OCI-LY1 (cell line): ENCODE data around the gene ZDHHC14.

Source experiments
- H2AFZ ChIP-seq: fragments of 200-600 bp; sonication (generic), shearing (Covaris generic); 2 replicates; pipeline ENCODE4 v1.6.0; 2014; ENCODE audit warnings: antibody characterized with exemption, mild to moderate bottlenecking, low read length
- H3F3A ChIP-seq: fragments of 200-600 bp; sonication (generic), shearing (Covaris generic); 2 replicates; pipeline ENCODE4 v1.6.0; 2014; ENCODE audit warnings: mild to moderate bottlenecking, antibody characterized with exemption, low read length, moderate library complexity; ENCODE audit not compliant: insufficient read depth
- H3K27ac ChIP-seq: fragments of 200-600 bp; sonication (generic); 2 replicates; pipeline ENCODE4 v1.5.1; 2014; ENCODE audit warnings: low read length, mixed run types, mild to moderate bottlenecking, low read depth; ENCODE audit not compliant: poor library complexity, severe bottlenecking
- H3K27me3 ChIP-seq: fragments of 200-600 bp; sonication (generic); 2 replicates; pipeline ENCODE4 v1.6.0; 2014; ENCODE audit warnings: antibody characterized with exemption, mild to moderate bottlenecking, low read length, moderate library complexity; ENCODE audit not compliant: insufficient read depth
- H3K36me3 ChIP-seq: fragments of 200-600 bp; sonication (generic); 2 replicates; pipeline ENCODE4 v1.6.1; 2014; ENCODE audit warnings: mild to moderate bottlenecking, antibody characterized with exemption, low read length, moderate library complexity, mixed read lengths; ENCODE audit not compliant: insufficient read depth
- H3K4me1 ChIP-seq: fragments of 200-600 bp; sonication (generic); 2 replicates; pipeline ENCODE4 v1.5.1; 2014; ENCODE audit warnings: mild to moderate bottlenecking, low read length, moderate library complexity; ENCODE audit not compliant: insufficient read depth, severe bottlenecking
- H3K4me2 ChIP-seq: fragments of 200-600 bp; sonication (generic), shearing (Covaris generic); 2 replicates; pipeline ENCODE4 v1.6.1; 2014; ENCODE audit warnings: low read length
- H3K4me3 ChIP-seq: fragments of 200-600 bp; sonication (generic); 2 replicates; pipeline ENCODE4 v1.5.1; 2014; ENCODE audit warnings: low read length, low read depth, mild to moderate bottlenecking, mixed read lengths; ENCODE audit not compliant: poor library complexity, severe bottlenecking
- H3K79me2 ChIP-seq: fragments of 200-600 bp; shearing (Covaris generic); 2 replicates; pipeline ENCODE4 v1.6.1; 2016; ENCODE audit warnings: mixed run types, low read length, mixed read lengths; ENCODE audit not compliant: insufficient read depth
- H3K9ac ChIP-seq: fragments of 200-600 bp; sonication (generic), shearing (Covaris generic); 2 replicates; pipeline ENCODE4 v1.6.1; 2014; ENCODE audit warnings: mild to moderate bottlenecking, low read length, mixed read lengths
- H3K9me2 ChIP-seq: fragments of 200-600 bp; sonication (generic), shearing (Covaris generic); 2 replicates; pipeline ENCODE4 v1.6.1; 2014; ENCODE audit warnings: low read depth, mild to moderate bottlenecking, low read length, mixed read lengths
- H3K9me3 ChIP-seq: fragments of 200-600 bp; shearing (Covaris generic); 2 replicates; pipeline ENCODE4 v1.6.1; 2014; ENCODE audit warnings: low read length, mixed read lengths
- H4K20me1 ChIP-seq: fragments of 200-600 bp; sonication (generic), shearing (Covaris generic); 2 replicates; pipeline ENCODE4 v1.6.0; 2016; ENCODE audit warnings: mild to moderate bottlenecking, low read length; ENCODE audit not compliant: insufficient read depth
- CTCF ChIP-seq: fragments of 200-600 bp; sonication (generic), shearing (Covaris generic); IDR thresholded peaks from 2 replicates; pipeline ENCODE4 v1.5.1; 2017; ENCODE audit warnings: mild to moderate bottlenecking, antibody characterized with exemption, low read length, moderate library complexity, mixed read lengths
- EZH2 ChIP-seq: fragments of 200-600 bp; sonication (generic), shearing (Covaris generic); IDR thresholded peaks from 2 replicates; pipeline ENCODE4 v1.8.0; 2017; ENCODE audit warnings: borderline replicate concordance, mixed run types, mild to moderate bottlenecking, antibody characterized with exemption, low read length, moderate library complexity, mixed read lengths

Gene ZDHHC14

DNA sequence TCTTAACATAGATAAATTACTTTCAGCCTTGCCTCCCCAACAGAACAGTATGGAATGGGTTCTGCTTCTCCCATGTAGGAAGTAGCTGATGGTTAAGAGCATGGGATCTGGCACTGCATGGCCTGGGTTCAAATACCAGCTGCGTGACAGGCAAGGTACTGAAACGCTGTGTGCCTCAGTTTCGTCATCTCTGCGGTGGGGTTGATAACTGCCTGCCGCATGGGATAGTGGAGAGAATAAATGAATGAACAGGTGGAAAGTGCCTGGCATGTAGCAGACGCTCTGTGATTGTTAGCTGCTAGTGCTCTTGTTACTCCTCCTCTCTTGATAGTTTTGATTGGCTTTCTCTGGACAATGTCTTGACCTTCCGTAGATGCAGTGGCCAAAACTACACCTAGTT lies 213.3 kb downstream of the ZDHHC14 start:
- Histone ChIP-seq H3K9me3 (no peaks in the 10 kb centered on the region), H3F3A (no peaks in the 10 kb centered on the region), H3K9me2 (no peaks in the 10 kb centered on the region), H3K4me3 (no peak overlapping the region), H3K36me3 (no peaks in the 10 kb centered on the region), H4K20me1 (no peaks in the 10 kb centered on the region), H2AFZ (no peak overlapping the region), H3K9ac (no peak overlapping the region), H3K27ac (no peak overlapping the region), H3K27me3 (no peaks in the 10 kb centered on the region), H3K79me2 (no peaks in the 10 kb centered on the region), H3K4me2 (no peak overlapping the region), H3K4me1 (no peaks in the 10 kb centered on the region)
- TF ChIP-seq EZH2 (no peak), CTCF (no peak)

- Histone ChIP-seq H3K4me2 (no peak overlapping the region), H2AFZ (no peak overlapping the region), H3K9me3 (no peaks in the 10 kb centered on the region), H3K9ac (no peak overlapping the region), H3K27me3 (no peaks in the 10 kb centered on the region), H4K20me1 (no peaks in the 10 kb centered on the region), H3K4me3 (no peak overlapping the region), H3F3A (no peaks in the 10 kb centered on the region), H3K4me1 (no peaks in the 10 kb centered on the region), H3K9me2 (no peaks in the 10 kb centered on the region), H3K27ac (no peak overlapping the region), H3K79me2 (no peaks in the 10 kb centered on the region), H3K36me3 (no peaks in the 10 kb centered on the region)
- TF ChIP-seq CTCF = no peak
- TF ChIP-seq EZH2 = no peak
Measured at GRCh38 chr6:157595768-157596167, 214.8 kb downstream of the ZDHHC14 start.

DNA sequence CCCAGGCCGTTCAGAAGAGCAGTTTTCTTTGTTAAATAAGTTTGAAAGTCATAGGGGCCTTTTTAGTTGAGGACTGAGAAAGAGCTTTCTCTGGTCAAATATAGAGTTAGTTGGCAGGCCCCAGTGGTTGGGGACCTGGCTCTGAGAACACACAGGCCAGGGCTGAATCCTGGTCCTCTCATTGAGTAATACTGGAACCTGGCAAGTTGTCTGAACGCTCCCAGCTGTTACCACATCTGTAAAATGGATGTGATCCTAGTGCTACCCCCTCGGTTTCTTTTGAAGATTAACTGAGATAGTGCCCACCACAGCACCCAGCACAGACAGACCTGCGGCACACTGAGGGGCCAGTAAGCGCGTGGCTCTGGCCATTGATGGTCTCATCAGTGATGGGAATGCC lies 215.5 kb downstream of the ZDHHC14 start:
- Histone ChIP-seq H3F3A (no peaks in the 10 kb centered on the region), H3K79me2 (no peaks in the 10 kb centered on the region), H4K20me1 (no peaks in the 10 kb centered on the region), H3K4me3 (no peak overlapping the region), H3K27me3 (no peaks in the 10 kb centered on the region), H3K9me2 (no peaks in the 10 kb centered on the region), H3K4me1 (no peaks in the 10 kb centered on the region), H2AFZ (no peak overlapping the region), H3K27ac (no peak overlapping the region), H3K36me3 (no peaks in the 10 kb centered on the region), H3K9me3 (no peaks in the 10 kb centered on the region), H3K4me2 (no peak overlapping the region), H3K9ac (no peak overlapping the region)
- TF ChIP-seq EZH2 = no peak
- TF ChIP-seq CTCF = no peak
